ENCODE data around the gene GALNT14.

GALNT14 gene

DNA sequence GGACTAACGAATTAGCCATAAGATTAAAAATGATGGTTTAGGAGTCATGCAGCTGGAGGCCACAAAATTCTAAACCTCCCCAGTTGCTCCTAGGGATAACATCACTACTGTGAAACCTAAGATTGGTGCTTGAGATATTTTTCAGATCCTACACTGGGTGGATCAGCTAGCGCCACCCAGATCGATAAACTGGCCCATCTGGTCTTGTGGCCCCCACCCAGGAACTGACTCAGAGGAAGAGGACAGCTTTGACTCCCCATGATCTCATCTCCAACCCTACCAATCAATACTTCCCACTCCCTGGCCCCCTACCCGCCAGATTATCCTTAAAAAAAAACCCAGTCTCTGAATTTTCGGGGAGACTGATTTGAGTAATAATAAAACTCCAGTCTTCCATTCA lies 5.5 kb downstream of the GALNT14 start:
- no peak for ATAC-seq
- TF ChIP-seq TOX (CRISPR knock-in tag; IDR thresholded peaks at IDR 0.05; ENCODE audit: borderline replicate concordance) (no peak), ZC3H10 (CRISPR knock-in tag; IDR thresholded peaks at IDR 0.05) (no peak), CSDC2 (CRISPR knock-in tag; IDR thresholded peaks at IDR 0.05) (no peak), ZNF565 (CRISPR knock-in tag; conservative IDR thresholded peaks at IDR 0.05; ENCODE audit: low read depth) (no peak), ARNTL (CRISPR knock-in tag; IDR thresholded peaks at IDR 0.05; ENCODE audit: borderline replicate concordance, low read depth) (no peak)
- TF ChIP-seq, protein P1, sequence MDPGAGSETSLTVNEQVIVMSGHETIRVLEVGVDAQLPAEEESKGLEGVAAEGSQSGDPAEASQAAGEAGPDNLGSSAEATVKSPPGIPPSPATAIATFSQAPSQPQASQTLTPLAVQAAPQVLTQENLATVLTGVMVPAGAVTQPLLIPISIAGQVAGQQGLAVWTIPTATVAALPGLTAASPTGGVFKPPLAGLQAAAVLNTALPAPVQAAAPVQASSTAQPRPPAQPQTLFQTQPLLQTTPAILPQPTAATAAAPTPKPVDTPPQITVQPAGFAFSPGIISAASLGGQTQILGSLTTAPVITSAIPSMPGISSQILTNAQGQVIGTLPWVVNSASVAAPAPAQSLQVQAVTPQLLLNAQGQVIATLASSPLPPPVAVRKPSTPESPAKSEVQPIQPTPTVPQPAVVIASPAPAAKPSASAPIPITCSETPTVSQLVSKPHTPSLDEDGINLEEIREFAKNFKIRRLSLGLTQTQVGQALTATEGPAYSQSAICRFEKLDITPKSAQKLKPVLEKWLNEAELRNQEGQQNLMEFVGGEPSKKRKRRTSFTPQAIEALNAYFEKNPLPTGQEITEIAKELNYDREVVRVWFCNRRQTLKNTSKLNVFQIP (CRISPR knock-in tag; IDR thresholded peaks at IDR 0.05; ENCODE audit: borderline replicate concordance, low read depth), result no peak
- TF ChIP-seq, protein P2, sequence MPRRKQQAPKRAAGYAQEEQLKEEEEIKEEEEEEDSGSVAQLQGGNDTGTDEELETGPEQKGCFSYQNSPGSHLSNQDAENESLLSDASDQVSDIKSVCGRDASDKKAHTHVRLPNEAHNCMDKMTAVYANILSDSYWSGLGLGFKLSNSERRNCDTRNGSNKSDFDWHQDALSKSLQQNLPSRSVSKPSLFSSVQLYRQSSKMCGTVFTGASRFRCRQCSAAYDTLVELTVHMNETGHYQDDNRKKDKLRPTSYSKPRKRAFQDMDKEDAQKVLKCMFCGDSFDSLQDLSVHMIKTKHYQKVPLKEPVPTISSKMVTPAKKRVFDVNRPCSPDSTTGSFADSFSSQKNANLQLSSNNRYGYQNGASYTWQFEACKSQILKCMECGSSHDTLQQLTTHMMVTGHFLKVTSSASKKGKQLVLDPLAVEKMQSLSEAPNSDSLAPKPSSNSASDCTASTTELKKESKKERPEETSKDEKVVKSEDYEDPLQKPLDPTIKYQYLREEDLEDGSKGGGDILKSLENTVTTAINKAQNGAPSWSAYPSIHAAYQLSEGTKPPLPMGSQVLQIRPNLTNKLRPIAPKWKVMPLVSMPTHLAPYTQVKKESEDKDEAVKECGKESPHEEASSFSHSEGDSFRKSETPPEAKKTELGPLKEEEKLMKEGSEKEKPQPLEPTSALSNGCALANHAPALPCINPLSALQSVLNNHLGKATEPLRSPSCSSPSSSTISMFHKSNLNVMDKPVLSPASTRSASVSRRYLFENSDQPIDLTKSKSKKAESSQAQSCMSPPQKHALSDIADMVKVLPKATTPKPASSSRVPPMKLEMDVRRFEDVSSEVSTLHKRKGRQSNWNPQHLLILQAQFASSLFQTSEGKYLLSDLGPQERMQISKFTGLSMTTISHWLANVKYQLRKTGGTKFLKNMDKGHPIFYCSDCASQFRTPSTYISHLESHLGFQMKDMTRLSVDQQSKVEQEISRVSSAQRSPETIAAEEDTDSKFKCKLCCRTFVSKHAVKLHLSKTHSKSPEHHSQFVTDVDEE (CRISPR knock-in tag; IDR thresholded peaks at IDR 0.05), result no peak

DNA sequence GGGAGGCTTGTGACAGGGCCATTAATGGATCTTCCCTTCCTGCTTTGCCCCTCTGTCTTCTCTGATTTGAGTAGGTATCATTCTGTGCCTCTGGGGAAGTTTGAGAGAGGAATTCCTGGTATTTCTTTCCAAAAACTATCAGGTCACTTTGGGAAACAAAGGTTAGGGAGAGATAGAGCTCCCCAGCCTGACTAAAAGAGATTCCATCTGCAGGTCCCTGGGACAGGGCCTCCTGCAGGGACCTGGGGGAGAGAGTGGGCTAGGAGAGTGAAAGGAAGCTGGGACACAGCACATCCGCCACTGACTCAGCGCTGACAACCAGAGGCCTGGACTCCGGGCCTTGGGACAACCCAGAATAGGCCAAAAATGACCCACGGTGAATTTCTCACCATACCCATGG lies 6.4 kb downstream of the GALNT14 start:
- no peak for ATAC-seq
- TF ChIP-seq ZNF565 (CRISPR knock-in tag; conservative IDR thresholded peaks at IDR 0.05; ENCODE audit: low read depth), result no peak

DNA sequence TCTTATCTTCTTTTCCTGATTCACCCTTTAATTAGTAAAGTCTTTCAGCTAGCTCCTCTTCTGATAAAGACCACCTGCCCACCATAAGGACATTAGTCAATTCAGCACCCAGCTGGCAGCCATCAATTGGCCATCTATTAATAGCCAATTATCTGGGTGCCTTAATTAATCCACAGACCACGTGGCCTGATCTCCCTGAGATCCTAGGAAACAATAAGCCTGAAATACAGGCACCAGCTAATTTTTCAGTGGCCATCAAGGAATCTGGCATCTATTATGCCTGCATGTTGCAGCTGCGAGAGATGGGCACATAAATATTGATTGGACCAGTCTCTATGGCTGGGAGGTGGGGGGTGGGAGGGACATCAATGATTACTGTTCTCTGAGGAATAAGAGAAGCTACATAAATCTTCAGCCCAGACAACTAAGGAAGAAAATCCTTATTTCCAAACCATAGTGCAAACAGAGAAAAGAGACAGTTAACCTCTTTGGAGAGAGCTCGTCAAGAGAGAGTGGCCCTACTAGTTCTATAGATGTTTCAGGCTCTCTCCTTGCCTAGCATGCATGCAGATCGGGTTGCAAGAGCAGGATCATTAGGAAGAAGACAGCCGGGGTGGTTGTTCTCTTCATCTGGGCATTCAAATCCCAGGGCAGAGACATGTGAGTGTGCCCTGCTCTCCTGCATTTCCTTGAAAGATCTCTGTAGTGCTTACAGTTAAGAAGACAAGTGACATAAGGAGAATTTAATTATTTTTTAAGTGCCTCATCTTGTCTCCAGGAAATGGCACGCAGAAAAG lies 8.7 kb downstream of the GALNT14 start:
- ATAC-seq, result no peak
- TF ChIP-seq OSR1 (CRISPR knock-in tag; IDR thresholded peaks at IDR 0.05), result no peak
- no peak for TF ChIP-seq ZFP3 (CRISPR knock-in tag; IDR thresholded peaks at IDR 0.05)
- TF ChIP-seq ZNF565 (CRISPR knock-in tag; conservative IDR thresholded peaks at IDR 0.05; ENCODE audit: low read depth), result no peak
- TF ChIP-seq PPARA (CRISPR knock-in tag; IDR thresholded peaks at IDR 0.05; ENCODE audit: borderline replicate concordance), result no peak
- TF ChIP-seq, protein P2 (CRISPR knock-in tag; IDR thresholded peaks at IDR 0.05), result no peak
- no peak for TF ChIP-seq ESRRG (CRISPR knock-in tag; IDR thresholded peaks at IDR 0.05)
- no peak for TF ChIP-seq SNAI2 (CRISPR knock-in tag; IDR thresholded peaks at IDR 0.05)
- no peak for TF ChIP-seq ZFP30 (CRISPR knock-in tag; IDR thresholded peaks at IDR 0.05)
- TF ChIP-seq GLIS3 (CRISPR knock-in tag; IDR thresholded peaks at IDR 0.05), result no peak
- TF ChIP-seq PATZ1 (CRISPR knock-in tag; IDR thresholded peaks at IDR 0.05; ENCODE audit: borderline replicate concordance), result no peak
- TF ChIP-seq CREB5 (CRISPR knock-in tag; IDR thresholded peaks at IDR 0.05; ENCODE audit: low read depth), result no peak
- no peak for TF ChIP-seq ISL1 (CRISPR knock-in tag; IDR thresholded peaks at IDR 0.05)
- TF ChIP-seq ARNTL (CRISPR knock-in tag; IDR thresholded peaks at IDR 0.05; ENCODE audit: borderline replicate concordance, low read depth), result no peak
- no peak for TF ChIP-seq ZNF8 (CRISPR knock-in tag; IDR thresholded peaks at IDR 0.05)
- no peak for TF ChIP-seq TCF4 (CRISPR knock-in tag; IDR thresholded peaks at IDR 0.05; ENCODE audit: borderline replicate concordance)
- TF ChIP-seq ZNF70 (CRISPR knock-in tag; IDR thresholded peaks at IDR 0.05), result no peak
- TF ChIP-seq BACH2 (CRISPR knock-in tag; IDR thresholded peaks at IDR 0.05; ENCODE audit: borderline replicate concordance), result no peak
- no peak for TF ChIP-seq CSRNP3 (CRISPR knock-in tag; IDR thresholded peaks at IDR 0.05)
- no peak for TF ChIP-seq CSDC2 (CRISPR knock-in tag; IDR thresholded peaks at IDR 0.05)
- TF ChIP-seq, protein P1 (CRISPR knock-in tag; IDR thresholded peaks at IDR 0.05; ENCODE audit: borderline replicate concordance, low read depth), result no peak
